GM21737 (cell line): ENCODE data around the gene ITSN1.
"Not testable (repeated sequence)": the region's sequence is repeated elsewhere in the genome, so short reads cannot be mapped to it uniquely, and the experiment has no call there.

Source experiments
- ATAC-seq: cut with Tn5 transposase; IDR thresholded peaks from one replicate; pipeline ENCODE4 v1.9.1; 2021; ENCODE audit warnings: mild to moderate bottlenecking, moderate library complexity; ENCODE audit not compliant: unreplicated experiment

Gene ITSN1

DNA sequence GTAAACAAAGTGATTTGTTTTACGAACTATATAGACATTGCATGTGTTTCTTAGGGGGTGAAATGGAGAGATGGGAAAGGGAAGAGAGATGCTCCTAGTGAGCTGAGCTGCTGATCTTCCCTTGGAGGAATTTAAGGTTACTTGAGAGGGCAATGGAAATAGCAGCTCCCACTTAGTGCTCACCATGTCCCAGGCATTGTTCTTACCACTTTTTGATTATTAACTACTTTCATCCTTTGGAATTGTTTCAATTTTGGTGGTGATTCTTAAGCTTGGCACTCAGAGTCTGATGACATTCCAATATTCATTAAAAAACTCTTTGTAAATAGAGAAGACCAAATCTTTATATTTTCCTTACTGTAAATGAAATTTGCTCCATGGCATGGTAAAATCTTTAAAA, 124.9 kb downstream of the ITSN1 start:
- ATAC-seq: no peak

DNA sequence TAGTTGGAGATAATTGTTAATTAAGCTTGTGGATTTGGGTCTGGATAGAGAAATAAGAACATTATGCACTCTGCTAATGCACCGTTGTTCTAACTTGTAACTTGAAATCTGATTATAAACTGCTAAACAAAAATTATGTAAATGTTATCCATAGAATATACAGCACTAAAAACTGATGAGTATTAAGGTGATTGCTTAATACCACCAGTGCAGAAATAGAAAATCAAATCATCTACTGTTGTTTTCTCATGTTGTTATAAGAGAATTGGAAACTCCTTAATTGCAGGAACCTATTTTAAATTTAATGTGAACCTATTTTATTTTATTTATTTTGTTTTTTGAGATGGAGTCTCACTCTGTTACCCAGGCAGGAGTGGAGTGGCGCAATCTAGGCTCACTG, 125.7 kb downstream of the ITSN1 start:
- ATAC-seq: no peak

GRCh38 chr21:33769057-33769456, 126.8 kb downstream of the ITSN1 start:
- ATAC-seq: no peak

DNA sequence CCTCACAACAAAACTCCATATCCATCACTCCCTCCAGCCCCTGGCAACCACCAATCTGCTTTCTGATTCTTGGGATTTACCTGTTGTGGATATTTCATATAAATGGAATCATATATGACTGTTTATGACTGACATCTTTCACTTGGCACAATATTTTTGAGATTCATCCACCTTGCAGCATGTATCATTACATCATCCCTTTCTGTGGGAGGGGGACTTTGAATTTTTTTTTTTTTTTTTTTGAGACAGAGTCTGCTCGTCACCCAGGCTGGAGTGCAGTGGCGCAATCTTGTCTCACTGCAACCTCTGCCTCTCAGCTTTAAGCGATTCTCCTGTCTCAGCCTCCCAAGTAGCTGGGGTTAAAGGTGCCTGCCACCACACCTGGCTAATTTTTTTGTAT, 128.2 kb downstream of the ITSN1 start:
- ATAC-seq: no peak

DNA sequence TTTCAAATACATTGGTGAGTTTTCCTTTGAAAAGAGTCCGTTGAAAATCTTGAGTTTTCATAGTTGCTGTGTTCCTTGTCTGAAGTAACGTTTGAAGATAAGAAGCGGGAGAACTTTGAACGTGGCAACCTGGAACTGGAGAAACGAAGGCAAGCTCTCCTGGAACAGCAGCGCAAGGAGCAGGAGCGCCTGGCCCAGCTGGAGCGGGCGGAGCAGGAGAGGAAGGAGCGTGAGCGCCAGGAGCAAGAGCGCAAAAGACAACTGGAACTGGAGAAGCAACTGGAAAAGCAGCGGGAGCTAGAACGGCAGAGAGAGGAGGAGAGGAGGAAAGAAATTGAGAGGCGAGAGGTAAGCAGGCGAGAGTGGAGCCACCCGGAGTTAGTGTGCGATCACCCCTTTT, 129.7 kb downstream of the ITSN1 start:
- no peak for ATAC-seq

- ATAC-seq: no peak
These were observed 132.2 kb downstream of the ITSN1 start for GRCh38 chr21:33774551-33774950.

- ATAC-seq: no peak
These were observed 133.0 kb downstream of the ITSN1 start for GRCh38 chr21:33775100-33775828.

GRCh38 chr21:33780631-33781030, 138.3 kb downstream of the ITSN1 start:
- no peak for ATAC-seq

DNA sequence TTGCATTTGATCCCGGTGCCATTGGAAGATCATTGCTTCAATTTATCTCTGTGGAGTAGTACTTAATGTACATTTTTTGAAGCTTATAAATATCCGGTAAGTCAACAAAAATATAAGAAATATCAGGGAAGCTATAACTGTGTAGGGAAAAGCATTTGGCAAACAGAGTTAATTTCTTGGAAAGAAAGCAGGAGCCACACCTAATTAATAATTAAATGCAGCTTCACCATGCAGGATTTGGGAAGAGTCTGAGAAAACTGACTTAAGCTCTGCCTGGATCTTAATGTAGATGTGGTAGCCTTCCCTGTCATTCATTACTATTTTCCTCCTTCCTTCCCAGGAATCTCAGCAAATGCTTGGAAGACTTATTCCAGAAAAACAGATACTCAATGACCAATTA, 138.8 kb downstream of the ITSN1 start:
- no peak for ATAC-seq

- ATAC-seq: no peak
These were observed 141.1 kb downstream of the ITSN1 start for GRCh38 chr21:33783187-33783979.

GRCh38 chr21:33787431-33787830, 145.1 kb downstream of the ITSN1 start:
- no peak for ATAC-seq

GRCh38 chr21:33788438-33788837, 146.1 kb downstream of the ITSN1 start:
- ATAC-seq: not testable (repeated sequence)

GRCh38 chr21:33789697-33790096, 147.4 kb downstream of the ITSN1 start:
- no peak for ATAC-seq

- ATAC-seq: no peak
These were observed 148.8 kb downstream of the ITSN1 start for GRCh38 chr21:33791073-33791472.

GRCh38 chr21:33794596-33794995, 152.3 kb downstream of the ITSN1 start:
- no peak for ATAC-seq

- no peak for ATAC-seq
These were observed 155.3 kb downstream of the ITSN1 start for GRCh38 chr21:33797565-33797964.

- no peak for ATAC-seq
These were observed 157.2 kb downstream of the ITSN1 start for GRCh38 chr21:33799378-33800090.

DNA sequence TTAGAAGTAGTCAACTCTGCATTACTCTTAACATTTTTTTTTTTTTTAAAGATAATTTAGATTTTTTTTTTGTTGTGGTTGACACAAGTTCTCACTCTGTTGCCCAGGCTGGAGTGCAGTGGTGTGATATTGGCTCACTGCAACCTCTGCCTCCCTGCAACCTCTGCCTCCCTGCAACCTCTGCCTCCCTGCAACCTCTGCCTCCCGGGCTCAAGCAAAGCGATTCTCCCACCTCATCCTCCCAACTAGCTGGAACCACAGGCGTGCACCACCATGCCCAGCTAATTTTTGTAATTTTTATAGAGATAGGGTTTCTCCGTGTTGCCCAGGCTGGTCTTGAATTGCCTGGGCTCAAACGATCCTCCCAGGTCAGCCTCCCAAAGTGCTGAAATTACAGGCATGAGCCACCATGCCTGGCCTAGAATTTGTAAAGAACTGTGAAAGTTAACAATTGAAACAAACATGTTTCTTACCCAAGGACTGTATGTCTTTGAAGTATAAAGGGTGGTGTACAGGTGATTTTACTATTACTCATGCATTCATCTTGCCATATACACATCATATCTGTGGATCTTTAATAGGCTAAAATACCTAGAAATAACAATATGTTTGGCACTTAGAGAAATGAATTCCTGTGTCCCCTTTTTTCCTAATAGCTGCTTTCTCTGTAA, 158.6 kb downstream of the ITSN1 start:
- no peak for ATAC-seq

DNA sequence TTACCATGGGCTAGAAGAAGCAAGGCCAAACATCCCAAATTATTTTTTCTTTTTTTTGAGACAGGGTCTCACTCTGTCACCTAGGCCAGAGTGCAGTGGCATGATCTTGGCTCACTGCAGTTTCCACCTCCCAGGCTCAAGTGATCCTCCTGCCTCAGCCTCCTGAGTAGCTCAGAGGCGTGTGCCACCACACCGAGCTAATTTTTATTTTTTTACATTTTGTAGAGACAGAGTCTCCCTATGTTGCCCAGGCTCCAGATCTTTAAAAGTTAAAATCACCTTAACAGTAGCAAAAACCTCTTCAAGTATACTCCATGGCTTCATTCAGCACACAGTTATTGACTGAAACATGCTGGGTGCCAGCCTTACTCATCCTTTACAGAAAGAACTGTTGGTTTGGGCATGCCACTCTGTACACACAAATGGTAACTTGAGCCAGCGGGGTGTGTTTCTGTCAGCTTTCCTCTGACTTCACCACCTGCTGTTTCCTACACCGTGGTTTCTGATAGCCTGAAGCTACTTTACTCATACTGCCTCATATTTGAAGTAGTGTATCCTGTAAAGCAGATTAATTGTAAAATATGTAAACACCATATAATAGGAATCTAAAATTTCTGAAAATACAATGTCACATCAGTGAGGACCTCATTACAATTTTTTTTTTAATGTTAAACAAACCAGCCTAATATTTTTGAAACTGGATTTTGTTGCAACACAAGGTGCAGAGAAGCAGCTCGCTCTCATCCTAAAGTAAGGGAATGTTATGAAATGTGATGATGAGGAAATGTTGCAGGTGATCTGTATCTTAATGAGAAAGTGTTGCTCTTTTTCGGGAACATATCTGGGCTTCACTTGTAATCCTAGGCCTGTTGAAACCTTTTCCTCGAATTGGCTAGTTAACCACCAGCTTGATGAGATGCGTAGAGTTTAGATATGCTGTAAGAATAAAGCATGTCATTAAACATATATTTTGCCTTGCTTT, 159.4 kb downstream of the ITSN1 start:
- no peak for ATAC-seq

DNA sequence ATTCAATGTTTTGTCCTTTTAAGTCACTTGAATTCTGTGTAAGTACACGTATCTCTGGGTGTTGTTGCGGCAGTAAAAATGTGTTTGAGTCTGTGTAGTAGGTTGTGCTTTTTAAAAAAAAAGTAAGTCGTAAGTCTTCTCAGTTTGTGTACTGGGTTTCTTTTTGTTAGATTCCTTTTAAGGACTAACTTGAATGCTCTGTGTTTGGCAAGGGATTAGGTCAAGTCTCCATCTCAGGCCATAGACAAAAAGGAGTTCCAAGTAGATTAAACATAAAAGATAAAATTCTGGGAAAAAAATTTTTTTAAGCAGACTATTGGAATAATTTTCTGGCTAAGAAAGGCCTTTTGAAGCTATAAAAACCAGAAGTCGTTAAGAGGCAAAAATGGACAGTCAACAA, 160.2 kb downstream of the ITSN1 start:
- no peak for ATAC-seq
